H4 (cell line): ENCODE measurements around the gene MRLN. TPM values are rescaled to one million over a fixed set of nuclear protein-coding genes. Genes with fewer than 3 reads are reported as not detected.
A peak's percentile ranks its signal among the peaks of the same experiment; 100 is the strongest.
"Not testable (repeated sequence)": the region's sequence is repeated elsewhere in the genome, so short reads cannot be mapped to it uniquely, and the experiment has no call there.

Experiments
- DNase-seq: peaks from one replicate; pipeline ENCODE4 v3.0.0-alpha.2; 2015; ENCODE audit warnings: low spot score
- total RNA-seq: library from RNA; depleted of rRNA; stranded (reverse); fragments of >200 nt; shearing (Covaris generic); gene quantifications from 2 replicates; pipeline ENCODE4 v1.2.3, GENCODE V29; 2014; rRNA removed

MRLN gene
- not detected in 2 replicates for total RNA-seq

GRCh38 chr10:59753267-59753666, at the start of gene MRLN:
Gene MRLN, minus strand, starts transcription at chr10:59753455.
- DNase-seq: no peak

GRCh38 chr10:59801171-59801570, 47.9 kb upstream of the MRLN start:
- no peak for DNase-seq

- no peak for DNase-seq
These were observed 46.2 kb upstream of the MRLN start for GRCh38 chr10:59799421-59799820.

DNA sequence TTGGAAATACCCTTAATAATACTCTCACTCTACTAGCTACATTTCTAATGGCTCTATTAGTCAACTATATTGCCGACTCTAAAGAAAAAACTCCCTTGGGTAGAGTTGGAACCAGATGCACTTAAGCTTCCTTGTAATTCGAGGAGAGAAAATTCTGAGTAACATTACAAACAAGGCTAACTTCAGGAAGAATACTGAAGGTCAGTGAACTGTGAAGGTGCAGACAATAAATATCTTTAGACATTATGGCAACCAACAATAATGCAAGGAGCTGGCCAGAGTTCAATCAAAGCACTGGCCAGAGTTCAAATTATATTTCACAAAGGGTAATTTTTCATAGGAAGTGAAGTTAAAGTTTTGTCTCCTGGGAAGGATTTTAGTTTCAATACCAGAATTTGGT, 40.7 kb upstream of the MRLN start:
- DNase-seq: no peak

DNA sequence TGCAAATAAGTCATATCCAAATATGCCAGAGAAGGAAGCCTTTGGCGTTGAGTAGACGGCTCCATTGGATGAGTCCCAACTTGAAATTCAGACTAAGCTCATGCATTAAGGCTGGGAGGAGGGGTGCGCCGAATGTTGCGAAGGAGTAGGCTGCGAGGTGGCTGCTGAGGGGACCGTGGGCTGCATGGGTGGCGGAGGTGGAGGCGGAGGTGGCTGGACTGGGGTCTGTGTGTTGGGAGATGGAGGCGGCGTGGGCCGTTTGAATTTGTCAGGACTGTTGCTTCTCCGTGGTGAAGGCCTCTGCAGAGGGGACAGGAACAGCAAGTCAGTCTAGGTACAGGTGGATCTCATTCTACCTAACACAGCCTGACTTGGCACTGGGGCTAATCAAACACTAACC, 39.6 kb upstream of the MRLN start:
- DNase-seq: no peak

GRCh38 chr10:59791601-59792000, 38.3 kb upstream of the MRLN start:
- DNase-seq: no peak

GRCh38 chr10:59790080-59790479, 36.8 kb upstream of the MRLN start:
- DNase-seq: not testable (repeated sequence)

GRCh38 chr10:59788914-59789313, 35.7 kb upstream of the MRLN start:
- not testable (repeated sequence) for DNase-seq

DNA sequence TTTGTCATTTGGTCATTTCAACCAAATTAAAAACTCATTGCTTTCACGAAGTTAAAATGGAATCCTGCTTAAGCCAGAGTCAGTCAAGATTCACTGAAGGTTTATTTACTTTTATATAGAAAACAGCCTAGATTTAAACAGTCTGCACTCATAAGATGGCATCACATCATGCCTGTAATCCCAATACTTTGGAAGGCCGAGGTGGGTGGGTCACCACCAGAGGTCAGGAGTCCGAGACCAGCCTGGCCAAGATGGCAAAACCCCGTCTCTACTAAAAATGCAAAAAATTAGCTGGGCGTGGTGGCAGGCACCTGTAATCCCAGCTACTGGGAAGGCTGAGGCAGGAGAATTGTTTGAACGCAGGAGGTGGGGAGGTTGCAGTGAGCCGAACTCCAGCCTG, 33.8 kb upstream of the MRLN start:
- not testable (repeated sequence) for DNase-seq

- DNase-seq: not testable (repeated sequence)
These were observed 32.2 kb upstream of the MRLN start for GRCh38 chr10:59785476-59785875.

- no peak for DNase-seq
These were observed 28.3 kb upstream of the MRLN start for GRCh38 chr10:59781511-59781910.

DNA sequence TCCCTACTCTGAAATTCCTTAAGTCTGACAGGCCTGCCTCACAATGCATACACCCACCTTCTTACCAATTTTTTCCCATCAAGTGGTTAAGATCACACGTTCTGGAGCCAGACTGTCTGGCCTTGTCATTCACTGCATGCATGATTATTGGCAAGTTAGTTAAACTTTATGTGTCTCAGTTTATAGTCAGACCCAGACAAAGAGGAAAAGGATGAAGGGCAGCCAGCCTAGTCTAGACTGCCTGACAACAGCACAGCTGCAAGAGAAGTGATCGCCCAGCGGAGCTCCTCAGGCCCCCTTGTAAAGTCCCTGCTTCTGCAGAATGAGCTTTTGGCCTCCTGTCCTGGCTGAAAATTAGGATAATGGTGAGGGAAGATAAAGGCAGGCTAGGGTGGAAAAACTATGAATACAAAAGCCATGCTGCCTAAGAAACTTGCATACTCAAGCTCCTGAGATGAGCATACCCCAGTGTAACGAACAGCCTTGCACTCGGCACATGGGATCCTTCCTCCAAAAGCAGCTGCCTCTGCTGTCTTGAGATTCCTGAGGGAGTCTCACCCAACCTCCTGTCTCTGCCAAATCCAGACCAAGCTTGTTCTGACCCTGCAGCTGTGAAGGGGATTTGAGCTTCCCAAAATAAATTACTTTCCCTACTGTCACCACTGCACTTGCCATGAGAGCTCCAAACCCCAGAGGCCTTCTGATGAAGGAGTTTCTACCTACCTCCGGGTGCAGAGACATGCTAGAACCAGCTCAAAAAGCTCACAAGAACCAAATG, 26.7 kb upstream of the MRLN start:
- DNase-seq: no peak

- DNase-seq: no peak
These were observed 21.2 kb upstream of the MRLN start for GRCh38 chr10:59774451-59774850.

DNA sequence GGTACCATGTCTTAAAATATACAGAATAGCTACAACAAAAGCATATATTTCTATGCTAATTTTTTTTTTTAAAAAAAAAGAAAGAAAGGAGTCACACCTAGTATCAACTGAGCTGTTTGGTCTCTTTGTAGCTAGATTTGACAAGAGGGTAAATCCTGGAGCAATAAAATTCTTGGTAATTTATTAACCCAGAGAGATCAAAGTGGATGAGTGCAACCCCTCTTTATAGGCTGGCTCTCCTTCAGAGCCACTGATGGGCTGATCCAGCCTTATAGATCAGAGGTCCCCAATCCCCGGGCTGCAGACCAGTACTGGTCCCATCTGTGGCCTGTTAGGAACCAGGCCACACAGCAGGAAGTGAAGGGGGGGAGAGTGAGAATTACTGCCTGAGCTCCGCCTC, 19.8 kb upstream of the MRLN start:
- no peak for DNase-seq

DNA sequence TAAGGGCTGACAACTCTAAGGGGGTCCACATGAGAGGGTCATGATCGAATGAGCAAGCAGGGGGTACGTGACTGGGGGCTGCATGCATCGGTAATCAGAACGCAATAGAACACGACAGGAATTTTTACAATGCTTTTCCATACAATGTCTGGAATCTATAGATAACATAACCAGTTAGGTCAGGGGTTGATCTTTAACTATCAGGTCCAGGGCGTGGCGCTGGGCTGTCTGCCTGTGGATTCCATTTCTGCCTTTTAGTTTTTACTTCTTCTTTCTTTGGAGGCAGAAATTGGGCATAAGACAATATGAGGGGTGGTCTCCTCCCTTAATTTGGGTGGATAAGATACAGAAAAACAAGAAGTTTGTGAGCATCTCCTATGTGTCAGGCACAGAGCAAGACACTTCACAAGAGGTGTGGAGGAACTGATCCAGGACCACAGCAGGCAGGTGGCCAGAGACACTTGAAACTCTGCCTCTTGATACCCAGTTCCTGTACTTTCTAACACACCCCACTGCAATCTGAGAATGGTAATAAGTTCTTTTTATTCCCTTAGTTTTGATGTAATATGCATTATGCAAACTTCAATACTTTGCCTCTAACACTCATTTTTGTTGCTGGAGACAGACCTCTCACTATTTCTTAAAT, 18.0 kb upstream of the MRLN start:
- no peak for DNase-seq

- DNase-seq: no peak
These were observed 17.4 kb upstream of the MRLN start for GRCh38 chr10:59770689-59771088.

DNA sequence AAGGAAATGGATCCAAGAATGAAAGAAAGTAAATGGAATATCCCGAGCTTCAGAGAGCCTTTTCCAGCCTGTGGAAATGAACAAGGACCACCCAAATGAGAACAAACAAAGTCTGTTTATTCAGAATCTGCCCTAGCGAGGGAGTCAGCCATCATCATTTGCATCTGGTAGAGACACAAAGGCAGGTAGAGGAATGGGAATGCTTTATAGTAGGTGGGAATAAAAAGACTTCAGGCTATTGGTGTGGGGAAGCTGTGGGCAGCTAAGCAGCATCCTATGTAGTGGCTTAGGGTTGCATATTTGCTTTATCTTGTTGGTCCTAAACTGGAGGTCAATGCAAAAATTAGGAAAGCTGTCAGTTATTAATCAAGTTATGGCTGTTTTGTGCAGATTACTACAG, 9.2 kb upstream of the MRLN start:
- no peak for DNase-seq

GRCh38 chr10:59757966-59758365, 4.7 kb upstream of the MRLN start:
- DNase-seq: peak; percentile 11

- no peak for DNase-seq
These were observed 1.7 kb upstream of the MRLN start for GRCh38 chr10:59754951-59755350.

DNA sequence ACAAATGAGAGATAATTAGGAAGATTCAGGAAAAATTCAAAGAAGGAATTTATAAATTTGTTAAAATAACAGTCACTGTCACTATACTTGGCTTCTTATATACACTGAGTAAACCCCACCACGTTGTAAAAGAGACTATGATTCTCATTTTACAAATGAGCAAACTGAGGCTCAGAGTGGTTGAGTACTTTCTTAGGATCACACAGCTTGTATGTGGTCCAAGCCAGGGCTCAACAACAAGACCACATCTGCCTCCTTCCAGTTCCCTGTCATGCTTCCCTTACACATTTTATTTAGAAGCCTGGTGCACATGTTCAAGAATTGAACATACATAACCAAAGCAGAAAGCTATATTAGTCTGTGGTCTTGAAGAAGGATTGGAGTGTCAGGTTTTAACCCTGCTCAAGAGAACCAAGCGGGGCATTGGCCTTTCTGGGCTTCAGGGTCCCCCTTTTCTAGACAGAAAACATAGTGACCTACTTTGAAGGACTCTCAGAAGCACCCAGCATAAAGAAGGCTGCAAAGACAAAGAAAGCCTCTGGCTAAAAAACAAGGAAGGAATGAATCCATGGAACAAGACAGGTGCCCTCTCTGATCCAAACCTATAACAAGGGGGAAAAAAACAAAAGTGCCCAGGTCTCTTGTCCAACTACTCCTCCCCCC, 846 bp downstream of the MRLN start:
- no peak for DNase-seq

GRCh38 chr10:59750155-59750945, 2.9 kb downstream of the MRLN start:
- no peak for DNase-seq

GRCh38 chr10:59748834-59749233, 4.4 kb downstream of the MRLN start:
- DNase-seq: no peak
